H1 (cell line): ENCODE measurements around the gene KDM5A.

ENCODE experiments used
- BACH1 ChIP-seq: IDR thresholded peaks from 2 replicates; pipeline ENCODE4 v1.6.1; 2012; ENCODE audit warnings: low read length, improper control_type of control experiment
- CHD1 ChIP-seq: IDR thresholded peaks from 2 replicates; pipeline ENCODE4 v1.6.1; 2012; ENCODE audit warnings: low read depth, low read length, improper control_type of control experiment
- EP300 ChIP-seq, 2 experiments: IDR thresholded peaks; 1 replicate in 1 of 2; 2 replicates in 1 of 2; pipeline ENCODE4 v1.6.1; 2011 to 2012; ENCODE audit warnings: low read depth in 2 of 2, low read length in 2 of 2, mild to moderate bottlenecking in 2 of 2, borderline replicate concordance in 1 of 2, inconsistent platforms in 1 of 2, moderate library complexity in 1 of 2
- EZH2 ChIP-seq: fragments of 200-600 bp; sonication (generic); IDR thresholded peaks from 2 replicates; pipeline ENCODE4 v1.7.1; 2012; ENCODE audit warnings: low read depth, mild to moderate bottlenecking, moderate library complexity, low read length, inconsistent platforms; ENCODE audit not compliant: severe bottlenecking
- FOSL1 ChIP-seq: IDR thresholded peaks from 2 replicates; pipeline ENCODE4 v1.6.1; 2011; ENCODE audit warnings: mild to moderate bottlenecking, low read depth, low read length, moderate library complexity; ENCODE audit not compliant: insufficient read depth
- MAFK ChIP-seq: IDR thresholded peaks from 2 replicates; pipeline ENCODE4 v1.6.1; 2012; ENCODE audit warnings: low read depth, mild to moderate bottlenecking, improper control_type of control experiment, low read length
- NRF1 ChIP-seq: IDR thresholded peaks from 2 replicates; pipeline ENCODE4 v1.6.1; 2011; ENCODE audit warnings: mild to moderate bottlenecking, low read depth, low read length, improper control_type of control experiment
- RXRA ChIP-seq: IDR thresholded peaks from 2 replicates; pipeline ENCODE4 v1.6.1; 2011; ENCODE audit warnings: low read depth, mild to moderate bottlenecking, low read length, moderate library complexity; ENCODE audit not compliant: insufficient read depth
- SIN3A ChIP-seq, 2 experiments: IDR thresholded peaks in 1 of 2; conservative IDR thresholded peaks in 1 of 2; 2 replicates each; pipeline ENCODE4 v1.6.1; 2011 to 2012; ENCODE audit warnings: low read length in 2 of 2, improper control_type of control experiment in 1 of 2, low read depth in 1 of 2, mild to moderate bottlenecking in 1 of 2
- TAF1 ChIP-seq: IDR thresholded peaks from 2 replicates; pipeline ENCODE4 v1.6.1; 2011; ENCODE audit warnings: mild to moderate bottlenecking, low read depth, low read length
- TCF12 ChIP-seq: IDR thresholded peaks from 2 replicates; pipeline ENCODE4 v1.6.1; 2011; ENCODE audit warnings: low read depth, mild to moderate bottlenecking, low read length
- TF ChIP-seq, protein P1 (sequence below), 3 experiments: IDR thresholded peaks; 1 replicate in 2 of 3; 2 replicates in 1 of 3; pipeline versions ENCODE4 v1.5.1 to v1.6.1; 2011; ENCODE audit warnings: low read length in 3 of 3, mild to moderate bottlenecking in 3 of 3, inconsistent platforms in 2 of 3, low read depth in 1 of 3, moderate library complexity in 1 of 3; ENCODE audit not compliant: insufficient read depth in 1 of 3; ENCODE audit errors: control extremely low read depth in 1 of 3

- TF ChIP-seq, protein P1, sequence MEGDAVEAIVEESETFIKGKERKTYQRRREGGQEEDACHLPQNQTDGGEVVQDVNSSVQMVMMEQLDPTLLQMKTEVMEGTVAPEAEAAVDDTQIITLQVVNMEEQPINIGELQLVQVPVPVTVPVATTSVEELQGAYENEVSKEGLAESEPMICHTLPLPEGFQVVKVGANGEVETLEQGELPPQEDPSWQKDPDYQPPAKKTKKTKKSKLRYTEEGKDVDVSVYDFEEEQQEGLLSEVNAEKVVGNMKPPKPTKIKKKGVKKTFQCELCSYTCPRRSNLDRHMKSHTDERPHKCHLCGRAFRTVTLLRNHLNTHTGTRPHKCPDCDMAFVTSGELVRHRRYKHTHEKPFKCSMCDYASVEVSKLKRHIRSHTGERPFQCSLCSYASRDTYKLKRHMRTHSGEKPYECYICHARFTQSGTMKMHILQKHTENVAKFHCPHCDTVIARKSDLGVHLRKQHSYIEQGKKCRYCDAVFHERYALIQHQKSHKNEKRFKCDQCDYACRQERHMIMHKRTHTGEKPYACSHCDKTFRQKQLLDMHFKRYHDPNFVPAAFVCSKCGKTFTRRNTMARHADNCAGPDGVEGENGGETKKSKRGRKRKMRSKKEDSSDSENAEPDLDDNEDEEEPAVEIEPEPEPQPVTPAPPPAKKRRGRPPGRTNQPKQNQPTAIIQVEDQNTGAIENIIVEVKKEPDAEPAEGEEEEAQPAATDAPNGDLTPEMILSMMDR (IDR thresholded peaks at IDR 0.05; ENCODE audit: control extremely low read depth in 1 of 3, insufficient read depth in 1 of 3, low read depth in 1 of 3, low read length in 3 of 3) = no peak
- TF ChIP-seq TCF12 (no peak), EP300 (IDR thresholded peaks at IDR 0.05; ENCODE audit: borderline replicate concordance in 1 of 2, low read depth in 2 of 2, low read length in 2 of 2) (no peak), BACH1 (no peak), EZH2 (no peak), MAFK (no peak), TAF1 (no peak), CHD1 (no peak), FOSL1 (no peak), NRF1 (no peak), SIN3A (conservative IDR thresholded peaks at IDR 0.05 in 1 of 2, IDR thresholded peaks at IDR 0.05 in 1 of 2; ENCODE audit: low read depth in 1 of 2, low read length in 2 of 2) (no peak), RXRA (no peak)
Observed at GRCh38 chr12:269191-269590, 119.9 kb downstream of the KDM5A start.
